Skeletal muscle tissue (tissue), 4 donors: Measurements from ENCODE around the gene POLA1. TPM values are rescaled to one million over a fixed set of nuclear protein-coding genes. Genes with fewer than 3 reads are reported as not detected.

Source experiments
- H3K27ac ChIP-seq: one replicate; pipeline ENCODE4 v1.7.0; 2013; ENCODE audit warnings: mild to moderate bottlenecking, low read depth, low read length, inconsistent platforms
- H3K27me3 ChIP-seq, 3 donors: one replicate each; pipeline ENCODE4 v1.7.0; 2013; ENCODE audit warnings: low read length in 3 of 3; ENCODE audit not compliant: control insufficient read depth in 3 of 3, insufficient read depth in 3 of 3
- H3K36me3 ChIP-seq, 3 donors: one replicate each; pipeline ENCODE4 v1.7.0; 2013; ENCODE audit warnings: low read length in 3 of 3; ENCODE audit not compliant: control insufficient read depth in 3 of 3, insufficient read depth in 3 of 3
- H3K4me1 ChIP-seq, 3 donors: one replicate each; pipeline ENCODE4 v1.7.0; 2013; ENCODE audit warnings: low read length in 3 of 3, mild to moderate bottlenecking in 3 of 3; ENCODE audit not compliant: control insufficient read depth in 3 of 3, insufficient read depth in 3 of 3
- H3K4me3 ChIP-seq, 3 donors: one replicate each; pipeline ENCODE4 v1.7.0; 2013; ENCODE audit warnings: low read length in 3 of 3
- H3K9ac ChIP-seq, 3 donors: one replicate each; pipeline ENCODE4 v1.7.0; 2013; ENCODE audit warnings: low read length in 3 of 3, mild to moderate bottlenecking in 3 of 3, moderate library complexity in 2 of 3, low read depth in 1 of 3
- H3K9me3 ChIP-seq, 3 donors: one replicate each; pipeline ENCODE4 v1.7.0; 2013; ENCODE audit warnings: low read length in 3 of 3; ENCODE audit not compliant: control insufficient read depth in 3 of 3
- total RNA-seq: library from RNA; depleted of rRNA; stranded (reverse); fragments of >200 nt; gene quantifications from one replicate; pipeline ENCODE4 v1.2.3, GENCODE V29; 2014
- donor health status: Osteomylitis.

The POLA1 gene
- total RNA-seq, 1 donor from 2014 or later: 63.2 TPM

GRCh38 chrX:24890677-24891076 is 197.0 kb downstream of the POLA1 start:
- H3K4me1 ChIP-seq: no peaks in the 10 kb centered on the region
- H3K9ac ChIP-seq: no peak overlapping the region
- H3K27ac ChIP-seq: no peak overlapping the region
- H3K9me3 ChIP-seq: no peaks in the 10 kb centered on the region
- H3K4me3 ChIP-seq: no peak overlapping the region
- no peaks in the 10 kb centered on the region for H3K36me3 ChIP-seq
- H3K27me3 ChIP-seq: no peaks in the 10 kb centered on the region

GRCh38 chrX:24899391-24899790 is 205.7 kb downstream of the POLA1 start:
- Histone ChIP-seq H3K27me3 (no peaks in the 10 kb centered on the region), H3K4me1 (peaks cover 0 to 12% (median 4%) of the 10 kb centered on the region in 3 donors), H3K36me3 (no peaks in the 10 kb centered on the region), H3K27ac (no peak overlapping the region), H3K4me3 (no peak overlapping the region), H3K9ac (no peak overlapping the region), H3K9me3 (no peaks in the 10 kb centered on the region)

- Histone ChIP-seq H3K9me3 (no peaks in the 10 kb centered on the region), H3K27ac (no peak overlapping the region), H3K9ac (no peak overlapping the region)
Observed at GRCh38 chrX:24900234-24900633, 206.5 kb downstream of the POLA1 start.

GRCh38 chrX:24902806-24903205 is 209.1 kb downstream of the POLA1 start:
- Histone ChIP-seq H3K4me1 (peaks cover 0 to 12% (median 4%) of the 10 kb centered on the region in 3 donors), H3K27ac (no peak overlapping the region), H3K36me3 (no peaks in the 10 kb centered on the region), H3K9ac (no peak overlapping the region), H3K4me3 (no peak overlapping the region), H3K27me3 (no peaks in the 10 kb centered on the region), H3K9me3 (no peaks in the 10 kb centered on the region)

More at GRCh38 chrX:24900234-24900633, 206.5 kb downstream of the POLA1 start:
- H3K4me1 ChIP-seq: peaks cover 0 to 12% (median 4%) of the 10 kb centered on the region in 3 donors
- no peak overlapping the region for H3K4me3 ChIP-seq
- no peaks in the 10 kb centered on the region for H3K27me3 ChIP-seq
- H3K36me3 ChIP-seq: no peaks in the 10 kb centered on the region

GRCh38 chrX:24918715-24919114 is 225.0 kb downstream of the POLA1 start:
- Histone ChIP-seq H3K4me1 (no peaks in the 10 kb centered on the region), H3K36me3 (no peaks in the 10 kb centered on the region), H3K9me3 (no peaks in the 10 kb centered on the region), H3K27ac (no peak overlapping the region), H3K9ac (no peak overlapping the region), H3K4me3 (no peak overlapping the region), H3K27me3 (no peaks in the 10 kb centered on the region)

GRCh38 chrX:24920769-24921168 is 227.1 kb downstream of the POLA1 start:
- Histone ChIP-seq H3K27ac (no peak overlapping the region), H3K4me1 (peaks cover 0 to 3% (median 2%) of the 10 kb centered on the region in 3 donors), H3K9ac (no peak overlapping the region), H3K4me3 (no peak overlapping the region), H3K9me3 (no peaks in the 10 kb centered on the region), H3K36me3 (no peaks in the 10 kb centered on the region), H3K27me3 (no peaks in the 10 kb centered on the region)

- no peaks in the 10 kb centered on the region for H3K9me3 ChIP-seq
- H3K27ac ChIP-seq: peak overlapping the region; percentile 8
- peaks cover 0 to 3% (median 2%) of the 10 kb centered on the region in 3 donors for H3K4me1 ChIP-seq
- H3K4me3 ChIP-seq: no peak overlapping the region
- no peak overlapping the region for H3K9ac ChIP-seq
- H3K36me3 ChIP-seq: no peaks in the 10 kb centered on the region
- H3K27me3 ChIP-seq: no peaks in the 10 kb centered on the region
Observed at GRCh38 chrX:24925430-24925829, 231.7 kb downstream of the POLA1 start.

- H3K27me3 ChIP-seq: no peaks in the 10 kb centered on the region
- H3K36me3 ChIP-seq: no peaks in the 10 kb centered on the region
- no peaks in the 10 kb centered on the region for H3K9me3 ChIP-seq
- H3K9ac ChIP-seq: no peak overlapping the region
- no peak overlapping the region for H3K4me3 ChIP-seq
- H3K27ac ChIP-seq: no peak overlapping the region
- H3K4me1 ChIP-seq: peaks cover 0 to 3% (median 2%) of the 10 kb centered on the region in 3 donors
Observed at GRCh38 chrX:24927372-24927771, 233.7 kb downstream of the POLA1 start.

- Histone ChIP-seq H3K4me1 (peaks cover 0 to 3% (median 2%) of the 10 kb centered on the region in 3 donors), H3K4me3 (no peak overlapping the region), H3K27ac (no peak overlapping the region), H3K9me3 (no peaks in the 10 kb centered on the region), H3K36me3 (no peaks in the 10 kb centered on the region), H3K9ac (no peak overlapping the region), H3K27me3 (no peaks in the 10 kb centered on the region)
Observed at GRCh38 chrX:24928114-24928513, 234.4 kb downstream of the POLA1 start.

GRCh38 chrX:24934279-24934678 is 240.6 kb downstream of the POLA1 start:
- Histone ChIP-seq H3K9me3 (no peaks in the 10 kb centered on the region), H3K9ac (no peak overlapping the region), H3K27me3 (no peaks in the 10 kb centered on the region), H3K27ac (no peak overlapping the region), H3K4me3 (no peak overlapping the region), H3K4me1 (no peaks in the 10 kb centered on the region), H3K36me3 (no peaks in the 10 kb centered on the region)

- Histone ChIP-seq H3K27ac (no peak overlapping the region), H3K36me3 (peaks cover 0 to 1% (median 0%) of the 10 kb centered on the region in 3 donors), H3K27me3 (no peaks in the 10 kb centered on the region), H3K4me3 (no peak overlapping the region), H3K9me3 (no peaks in the 10 kb centered on the region), H3K9ac (no peak overlapping the region), H3K4me1 (no peaks in the 10 kb centered on the region)
Observed at GRCh38 chrX:24945009-24945408, 251.3 kb downstream of the POLA1 start.
